ENCODE data around the gene RPL11.
"Not testable (repeated sequence)": the region's sequence is repeated elsewhere in the genome, so short reads cannot be mapped to it uniquely, and the experiment has no call there.

The RPL11 gene

DNA sequence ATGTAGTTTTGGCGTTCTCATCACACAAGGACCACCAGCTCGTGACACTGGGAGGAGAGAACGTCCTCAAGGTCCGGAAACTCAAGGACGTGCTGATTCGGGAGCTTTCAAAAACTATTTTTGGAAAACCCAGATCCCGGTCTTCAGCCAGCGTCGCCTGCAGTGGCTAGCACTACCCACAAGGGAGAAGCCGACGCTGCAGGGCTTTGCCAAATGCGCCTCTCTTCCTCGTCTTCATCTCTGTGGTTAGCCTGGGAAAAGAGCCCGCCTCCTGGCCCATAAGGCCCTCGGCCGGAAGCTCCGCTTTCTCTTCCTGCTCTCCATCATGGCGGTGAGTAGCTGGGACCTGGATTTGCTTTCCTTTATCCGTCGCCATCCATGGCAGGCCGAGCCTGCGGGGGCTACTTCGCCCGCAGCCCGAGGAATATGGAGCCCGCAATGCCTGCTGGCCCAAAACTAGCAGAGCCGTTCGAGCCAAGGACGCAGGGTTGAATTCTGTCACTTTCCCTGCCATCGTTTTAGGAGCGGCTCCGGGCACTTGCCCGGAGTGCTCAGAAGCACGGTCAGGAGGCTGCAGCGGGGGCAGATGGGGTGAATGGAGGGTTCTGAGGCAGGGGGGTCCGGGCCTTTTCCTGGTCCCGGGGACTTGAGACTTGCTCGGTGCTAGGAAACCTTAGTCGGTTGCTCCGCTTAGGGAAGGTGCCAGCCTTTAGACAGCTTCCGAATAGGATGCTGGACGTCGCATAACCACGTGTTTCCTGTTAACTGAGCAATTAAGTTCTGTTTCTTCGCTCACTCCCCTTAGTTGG, at the start of gene RPL11:
RPL11 (plus strand) TSS at position 308 of the 809 bp plus-strand sequence; CDS start at position 326, 18 bp downstream.
- DNase-seq: peak; percentile 78

DNA sequence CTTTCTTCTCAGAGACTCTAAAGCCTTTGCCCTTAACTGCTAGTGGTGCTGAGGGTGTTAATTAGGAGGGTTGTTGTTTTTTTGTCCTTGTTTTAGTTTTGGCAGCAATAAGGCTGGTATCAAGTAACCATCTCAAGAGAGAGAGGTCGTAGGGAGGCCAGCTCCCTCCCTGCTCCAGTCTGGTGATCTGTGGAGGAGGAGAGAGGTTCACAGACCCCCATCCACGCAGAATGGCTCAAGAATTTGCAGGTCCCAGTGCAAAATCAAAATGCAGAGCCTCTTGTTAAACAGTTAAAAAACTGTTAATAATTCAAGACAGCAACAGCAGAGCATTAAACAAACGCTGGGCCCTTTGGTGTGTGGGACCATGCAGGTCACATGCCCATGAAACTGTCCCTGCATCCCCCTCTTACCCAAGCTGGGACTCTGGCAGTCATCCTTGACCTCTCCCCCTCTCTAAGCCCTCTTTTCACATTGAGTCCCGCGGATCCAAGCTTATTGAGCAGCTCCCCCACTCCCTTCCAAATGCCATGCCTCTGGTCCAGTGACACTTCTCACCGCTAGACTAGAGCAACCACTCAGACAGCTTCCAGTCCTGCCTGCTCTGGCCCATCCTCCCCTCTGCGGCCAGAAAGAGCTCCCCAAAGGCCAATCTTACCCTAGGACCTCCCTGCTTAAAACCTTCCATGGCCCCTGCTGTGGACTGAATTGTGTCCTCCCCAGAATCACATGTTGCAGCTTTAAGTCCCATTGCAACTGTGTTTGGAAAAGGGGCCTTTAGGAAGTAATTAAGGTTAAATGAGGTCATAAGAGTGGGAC, 47.7 kb upstream of the RPL11 start:
- DNase-seq: no peak

DNA sequence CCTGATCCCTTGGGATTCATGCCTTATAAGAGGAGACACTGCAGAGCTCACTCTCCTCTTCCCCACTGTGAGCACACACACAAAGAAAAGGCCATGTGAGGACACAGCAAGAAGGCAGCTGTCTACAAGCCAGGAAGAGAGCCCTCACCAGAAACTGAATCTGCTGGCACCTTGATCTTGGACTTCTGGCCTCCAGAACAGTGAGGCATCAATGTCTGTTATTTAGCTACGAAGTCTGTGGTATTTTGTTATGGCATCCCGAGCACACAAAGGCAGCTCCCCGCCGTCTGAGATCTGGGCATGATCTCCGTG, 47.1 kb upstream of the RPL11 start:
- DNase-seq: no peak

DNA sequence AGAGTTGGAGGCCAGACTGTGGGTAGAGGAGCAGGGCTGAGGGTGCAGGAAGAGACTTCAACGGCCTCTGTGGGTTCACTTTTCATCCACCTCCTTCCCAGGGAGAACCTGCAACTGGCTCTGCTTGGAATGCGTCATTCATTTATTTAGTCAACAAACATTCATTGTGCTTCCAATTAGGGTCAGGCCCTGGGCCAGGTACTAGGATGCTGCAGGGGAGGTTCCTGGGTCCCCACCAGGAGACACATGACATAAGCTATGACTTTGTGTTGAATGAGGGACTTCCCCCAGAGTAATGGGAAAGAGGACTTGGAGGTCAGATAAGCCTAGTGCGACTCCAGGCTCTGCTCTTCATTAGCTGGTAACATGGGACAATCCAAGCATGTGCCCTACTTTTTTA, 46.3 kb upstream of the RPL11 start:
- DNase-seq: no peak

DNA sequence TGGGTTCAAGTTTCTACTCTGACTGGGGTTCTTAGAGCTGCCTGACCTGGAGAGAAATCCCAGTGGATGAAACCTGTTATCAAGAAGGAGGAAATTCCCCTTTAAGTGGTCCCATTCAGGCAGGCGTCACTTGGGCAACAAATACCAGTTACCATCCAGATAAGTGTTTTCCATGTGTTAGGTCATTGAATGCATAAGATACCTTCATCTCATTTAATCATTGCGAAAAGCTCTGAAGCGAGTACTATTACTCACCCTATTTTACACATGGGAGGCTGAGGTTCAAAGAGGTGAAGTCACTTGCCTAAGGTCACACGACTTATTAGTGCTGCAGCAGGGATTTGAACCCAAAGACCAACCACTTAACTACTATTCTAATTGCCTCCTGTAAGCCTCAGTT, 45.5 kb upstream of the RPL11 start:
- DNase-seq: no peak

DNA sequence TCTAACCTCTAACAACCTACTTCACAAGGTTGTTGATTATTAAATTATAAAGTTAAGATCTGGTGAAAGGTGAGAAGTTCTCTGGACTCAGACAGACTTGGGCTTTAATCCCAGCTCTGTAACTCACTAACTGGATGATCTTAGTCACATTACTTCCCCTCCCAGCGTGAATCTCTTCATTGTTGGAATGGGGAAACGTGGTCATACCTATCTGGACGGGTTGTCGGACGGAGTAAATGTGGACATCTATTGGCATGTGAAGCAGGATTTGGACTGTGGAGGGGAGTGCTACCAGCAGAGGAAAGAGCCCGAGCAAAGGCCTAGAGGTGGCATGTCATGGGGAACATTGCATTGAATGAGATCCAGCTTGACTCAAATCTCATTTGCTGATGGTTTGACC, 45.1 kb upstream of the RPL11 start:
- DNase-seq: no peak

DNA sequence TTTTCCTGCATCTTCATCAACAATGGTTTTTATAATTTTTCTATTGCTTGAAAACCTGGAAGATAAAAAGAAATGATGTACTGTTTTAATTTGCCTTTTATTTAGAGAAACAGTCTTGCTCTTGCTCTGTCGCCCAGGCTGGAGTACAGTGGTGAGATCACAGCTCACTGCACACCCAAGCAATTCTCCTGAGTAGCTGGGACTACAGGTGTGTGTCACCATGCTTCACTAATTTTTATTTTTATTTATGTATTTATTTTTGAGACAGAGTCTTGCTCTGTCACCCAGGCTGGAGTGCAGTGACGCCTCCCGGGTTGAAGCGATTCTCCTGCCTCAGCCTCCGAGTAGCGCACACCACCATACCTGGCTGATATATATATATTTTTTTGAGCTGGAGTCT, 43.0 kb upstream of the RPL11 start:
- no peak for DNase-seq

DNA sequence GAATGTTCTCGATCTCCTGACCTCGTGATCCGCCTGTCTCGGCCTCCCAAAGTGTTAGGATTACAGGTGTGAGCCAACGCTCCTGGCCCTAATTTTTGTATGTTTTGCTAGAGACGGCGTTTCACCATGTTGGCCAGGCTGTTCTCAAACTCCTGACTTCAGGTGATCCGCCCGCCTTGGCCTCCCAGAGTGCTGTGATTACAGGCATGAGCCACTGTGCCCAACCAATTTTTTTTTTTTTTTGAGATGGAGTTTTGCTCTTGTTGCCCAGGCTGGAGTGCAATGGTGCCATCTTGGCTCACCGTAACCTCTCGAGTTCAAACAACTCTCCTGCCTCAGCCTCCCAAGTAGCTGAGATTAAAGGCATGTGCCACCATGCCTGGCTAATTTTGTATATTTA, 42.4 kb upstream of the RPL11 start:
- DNase-seq: not testable (repeated sequence)

DNA sequence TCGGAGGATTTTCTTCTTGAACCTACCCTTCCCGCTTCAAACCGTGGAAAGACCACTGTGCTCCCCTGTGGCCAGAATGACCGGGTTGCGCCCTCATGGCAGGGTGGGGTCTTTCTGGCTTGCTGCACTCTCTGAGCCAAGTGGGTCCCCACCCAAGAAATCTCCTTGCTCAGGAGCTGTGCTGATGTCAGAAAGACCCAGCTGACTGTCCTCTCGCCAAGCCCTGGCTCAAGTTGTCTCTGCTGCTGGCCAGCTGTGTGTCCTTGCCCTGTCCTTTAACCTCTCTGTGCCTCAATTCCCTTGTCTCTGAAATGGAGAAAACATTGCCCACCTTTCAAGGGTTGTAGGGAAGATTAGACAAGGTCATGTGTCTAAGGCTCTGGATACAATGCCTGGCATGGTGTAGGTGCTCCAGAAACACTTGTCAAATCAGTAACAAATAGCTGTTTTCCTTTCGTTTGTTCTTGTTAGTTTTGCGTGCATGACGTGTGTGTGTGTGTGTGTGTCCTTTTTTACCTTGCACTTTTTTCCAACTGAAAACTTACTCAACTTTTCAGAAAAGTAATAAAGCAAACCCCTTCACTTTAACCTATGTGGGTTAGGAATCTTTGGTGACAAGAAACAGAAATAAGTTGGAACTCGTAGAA, 41.1 kb upstream of the RPL11 start:
- DNase-seq: no peak

DNA sequence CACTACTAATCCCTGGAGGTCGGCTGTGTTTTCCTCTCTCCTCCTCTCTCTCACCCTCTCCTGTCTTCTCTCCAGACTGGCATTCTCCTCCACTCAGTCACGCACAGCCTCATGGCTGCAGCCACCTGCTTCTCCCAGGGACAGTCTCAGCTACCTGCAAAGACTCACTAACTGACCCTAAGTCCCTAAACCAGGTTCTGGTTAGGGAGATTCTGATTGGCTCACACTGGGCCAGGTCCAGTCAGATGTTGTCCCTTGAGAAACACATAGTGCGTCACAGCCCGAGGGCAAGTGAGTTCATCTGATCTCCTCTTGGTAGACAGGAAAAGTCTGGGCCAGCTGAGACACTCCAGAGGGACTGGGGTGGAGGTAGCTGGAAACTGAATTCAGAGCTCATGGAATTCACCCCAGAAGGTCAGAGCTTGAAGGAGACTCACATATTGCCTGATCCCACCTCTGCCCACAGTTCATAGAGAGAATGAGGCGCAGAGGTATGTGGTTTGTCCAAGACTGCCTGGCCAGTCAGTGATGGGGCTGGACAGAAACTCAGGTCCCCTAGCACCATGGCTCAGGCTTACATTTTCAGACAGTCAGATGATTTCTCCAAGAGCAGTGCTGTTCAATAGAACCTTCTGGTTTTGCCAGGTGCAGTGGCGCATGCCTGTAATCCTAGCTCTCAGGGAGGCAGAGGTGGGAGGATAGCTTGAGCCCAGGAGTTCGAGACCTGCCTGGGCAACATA, 40.4 kb upstream of the RPL11 start:
- no peak for DNase-seq

DNA sequence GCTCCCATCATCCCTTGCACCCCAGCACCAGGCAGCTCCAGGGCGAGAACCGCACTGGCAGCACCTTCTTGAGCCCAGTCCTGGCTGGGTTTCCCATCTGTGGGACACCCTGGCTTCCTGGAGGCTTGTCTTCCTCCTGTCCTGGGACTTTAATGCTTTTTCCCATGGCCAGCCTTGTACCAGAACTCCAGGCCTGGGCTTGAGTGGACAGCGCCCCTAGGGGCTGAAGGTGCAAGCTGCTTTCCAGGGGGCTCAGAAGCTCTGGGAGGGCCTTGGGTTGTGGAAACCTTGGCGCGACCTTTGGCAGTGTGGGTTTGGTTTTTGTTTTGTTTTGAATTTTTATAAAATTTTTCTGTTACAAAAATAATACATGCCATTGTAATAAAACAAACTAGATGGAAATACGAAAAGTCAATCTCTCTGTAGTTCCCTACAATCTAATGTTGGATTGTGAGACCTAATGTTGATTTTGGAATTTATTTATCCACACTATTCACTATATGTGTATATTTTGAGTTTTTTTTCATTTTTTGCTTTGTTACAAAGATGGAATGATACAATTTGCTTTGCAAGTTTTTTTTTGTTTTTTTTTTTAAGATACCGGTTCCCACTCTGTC, 33.8 kb upstream of the RPL11 start:
- no peak for DNase-seq

DNA sequence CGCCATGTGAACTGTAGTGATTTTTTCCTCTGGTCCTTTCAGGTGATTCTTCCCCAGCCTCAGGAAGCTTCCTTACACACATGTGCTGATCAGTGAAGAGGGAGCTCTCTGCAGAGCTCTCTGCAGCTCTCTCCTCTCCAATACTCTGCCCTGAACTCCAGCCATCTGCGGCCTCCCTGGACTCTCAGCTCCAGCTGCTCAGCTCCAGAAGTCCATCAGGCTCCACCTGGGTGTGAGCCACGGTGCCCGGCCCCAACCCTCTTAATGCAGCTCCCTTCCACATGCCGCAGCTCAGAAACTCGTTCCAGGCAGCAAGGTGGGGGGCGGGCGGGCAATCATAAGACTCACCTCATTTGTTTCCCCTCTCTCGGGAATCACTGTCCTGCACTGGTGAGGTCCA, 30.9 kb upstream of the RPL11 start:
- no peak for DNase-seq

DNA sequence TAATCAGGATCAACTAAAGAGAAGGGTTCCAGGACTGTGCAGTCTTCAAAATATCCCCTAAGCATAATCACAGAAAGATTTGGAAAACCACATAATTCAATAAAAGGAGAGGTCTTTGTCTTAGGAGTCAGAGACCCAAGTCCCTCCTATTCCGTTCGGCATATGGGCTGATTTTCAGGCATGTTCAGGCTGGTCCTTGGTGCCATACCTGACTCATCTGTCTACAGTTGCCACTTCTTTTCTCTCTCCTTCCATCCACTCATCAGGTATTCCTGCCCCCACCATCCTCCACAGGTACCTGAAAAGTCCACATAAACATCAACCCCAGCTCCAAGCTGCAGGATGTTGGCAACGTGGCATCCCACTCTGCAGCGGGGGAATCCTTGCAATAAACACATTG, 29.7 kb upstream of the RPL11 start:
- no peak for DNase-seq

DNA sequence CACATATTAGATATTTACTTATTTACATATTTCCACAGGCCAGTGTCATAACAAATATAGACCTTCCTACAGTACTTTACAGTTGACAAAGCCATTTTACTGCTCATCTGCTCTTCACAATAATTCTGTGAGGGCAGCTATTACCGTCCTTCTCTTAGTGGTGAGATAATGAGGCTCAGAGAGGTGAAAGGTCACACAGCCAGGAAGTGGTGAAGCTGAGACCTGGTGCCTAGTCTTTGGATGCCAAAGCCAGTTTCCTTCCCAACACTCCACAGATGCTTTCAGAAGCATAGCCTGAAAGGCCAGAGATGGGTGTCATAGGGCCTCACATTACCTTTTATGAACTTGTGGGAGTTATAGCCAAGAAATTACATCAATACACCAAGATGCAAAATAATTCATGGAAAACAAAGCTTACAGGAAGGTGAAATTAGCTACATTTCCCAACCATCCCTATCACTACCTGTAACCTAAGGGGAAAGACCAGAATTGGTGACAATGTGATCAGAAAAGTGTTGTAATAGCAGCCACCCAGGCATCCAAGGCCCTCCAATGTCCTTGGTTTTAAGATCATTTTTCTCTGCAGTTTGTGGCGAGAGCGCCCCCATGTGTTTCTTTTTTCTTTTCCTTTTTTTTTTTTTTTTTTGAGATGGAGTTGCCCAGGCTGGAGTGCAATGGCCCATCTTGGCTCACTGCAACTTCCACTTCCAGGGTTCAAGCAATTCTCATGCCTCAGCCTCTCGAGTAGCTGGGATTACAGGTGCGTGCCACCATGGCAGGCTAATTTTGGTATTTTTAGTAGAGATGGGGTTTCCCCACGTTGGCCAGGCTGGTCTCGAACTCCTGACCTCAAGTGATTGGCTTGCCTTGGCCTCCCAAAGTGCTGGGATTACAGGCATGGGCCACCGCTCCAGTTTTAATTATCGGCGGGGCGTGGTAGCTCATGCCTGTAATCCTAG, 26.5 kb upstream of the RPL11 start:
- DNase-seq: no peak

DNA sequence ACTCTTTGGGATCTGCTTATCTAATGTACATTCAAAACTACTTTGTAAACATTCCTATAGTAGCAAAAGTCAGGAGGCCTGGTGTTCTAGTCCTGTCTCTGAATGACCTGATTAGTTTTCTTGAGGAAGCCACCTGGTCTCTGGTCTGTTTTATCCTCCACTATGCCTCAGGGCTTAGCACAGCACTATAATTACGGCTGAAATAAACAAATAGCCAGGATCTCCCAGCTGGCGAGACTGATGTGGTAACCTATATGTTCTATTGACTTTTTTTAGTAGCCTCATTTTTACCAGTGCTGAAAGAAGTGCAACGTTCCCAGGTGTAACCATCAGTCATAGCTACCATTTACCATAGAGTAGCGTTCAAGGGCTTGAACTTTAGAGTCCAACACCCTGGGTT, 24.2 kb upstream of the RPL11 start:
- no peak for DNase-seq

DNA sequence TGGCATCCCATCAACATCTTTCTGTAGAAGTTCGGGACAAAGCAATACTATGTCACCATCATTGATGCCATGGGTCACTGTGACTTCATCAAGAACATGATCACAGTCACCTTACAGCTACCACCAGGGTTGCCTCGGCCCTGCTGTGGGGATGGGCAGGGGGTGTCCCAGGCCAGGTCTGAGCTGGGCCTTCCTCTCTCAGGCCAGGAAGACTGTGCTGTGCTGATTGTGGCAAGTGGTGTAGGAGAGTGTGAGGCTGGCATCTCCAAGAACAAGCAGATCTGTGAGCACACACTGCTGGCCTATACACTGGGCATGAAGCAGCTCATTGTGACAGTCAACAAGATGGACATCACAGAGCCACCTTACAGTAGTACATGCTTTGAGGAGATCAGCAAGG, 20.9 kb upstream of the RPL11 start:
- no peak for DNase-seq

DNA sequence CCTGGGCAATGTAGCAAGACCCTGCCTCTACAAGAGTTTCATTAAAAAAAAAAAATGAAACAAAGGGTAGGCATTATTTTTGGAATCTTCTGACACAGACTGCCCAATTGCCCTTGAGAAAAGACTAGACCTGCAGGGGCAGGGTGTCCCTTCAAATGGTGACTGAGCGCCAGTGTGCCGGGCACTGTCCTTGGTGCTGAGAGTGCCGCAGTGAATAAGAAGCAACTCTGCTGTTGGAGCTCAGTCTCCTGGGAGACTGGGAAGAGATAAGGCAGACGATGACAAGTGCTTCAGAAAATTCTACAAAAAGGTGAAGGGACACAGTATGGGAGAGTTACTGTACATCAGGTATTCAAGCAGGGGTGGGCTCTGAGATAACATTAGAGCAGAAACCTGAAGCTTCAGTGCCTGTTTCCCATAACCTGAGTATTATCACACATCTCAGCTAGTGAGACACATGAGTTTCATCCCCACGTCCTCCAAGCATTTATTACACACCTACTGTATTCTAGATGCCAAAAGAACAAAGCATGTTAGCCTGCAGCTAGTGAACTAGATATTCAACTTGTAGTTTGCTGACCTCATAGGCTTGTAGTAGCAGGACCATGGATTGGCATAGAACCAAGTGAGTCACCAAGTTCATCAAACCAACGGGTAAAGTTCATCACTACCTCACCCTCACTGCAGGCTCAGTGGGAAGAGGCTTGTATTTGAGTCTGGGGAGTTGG, 18.4 kb upstream of the RPL11 start:
- DNase-seq: no peak

DNA sequence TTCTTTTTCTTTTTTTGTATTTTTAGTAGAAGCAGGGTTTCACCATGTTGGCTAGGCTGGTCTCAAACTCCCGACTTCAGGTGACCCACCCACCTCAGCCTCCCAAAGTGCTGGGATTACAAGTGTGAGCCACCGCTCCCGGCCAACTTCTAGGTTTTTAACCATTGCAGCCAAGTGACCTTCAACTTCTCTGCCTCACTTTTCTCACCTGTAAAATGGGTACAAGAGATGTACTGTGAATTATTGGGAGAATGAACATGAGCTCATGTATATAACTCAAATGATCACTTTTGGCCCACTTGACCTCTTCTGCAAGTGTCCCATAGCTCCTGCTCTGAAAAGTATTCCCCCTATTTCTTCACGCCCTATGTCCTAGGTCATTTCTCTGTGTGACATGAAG, 11.8 kb upstream of the RPL11 start:
- DNase-seq: no peak

DNA sequence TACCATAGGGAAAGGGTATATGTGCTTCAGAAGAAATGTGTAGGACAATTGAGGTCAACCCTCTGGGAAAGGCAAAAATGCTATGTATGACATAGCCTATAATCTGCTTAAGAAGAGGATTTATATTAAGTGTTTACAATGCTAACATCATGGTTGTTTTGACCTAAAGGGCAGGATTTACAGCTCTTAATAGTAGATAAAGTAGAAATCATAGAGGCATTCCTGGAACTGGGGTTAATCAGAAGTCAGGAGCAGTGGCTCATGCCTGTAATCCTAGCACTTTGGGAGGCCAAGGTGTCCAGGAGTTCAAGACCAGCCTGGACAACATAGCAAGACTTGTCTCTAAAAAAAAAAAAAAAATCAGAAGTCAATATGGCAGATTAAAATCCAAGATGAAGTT, 8.7 kb upstream of the RPL11 start:
- DNase-seq: no peak

DNA sequence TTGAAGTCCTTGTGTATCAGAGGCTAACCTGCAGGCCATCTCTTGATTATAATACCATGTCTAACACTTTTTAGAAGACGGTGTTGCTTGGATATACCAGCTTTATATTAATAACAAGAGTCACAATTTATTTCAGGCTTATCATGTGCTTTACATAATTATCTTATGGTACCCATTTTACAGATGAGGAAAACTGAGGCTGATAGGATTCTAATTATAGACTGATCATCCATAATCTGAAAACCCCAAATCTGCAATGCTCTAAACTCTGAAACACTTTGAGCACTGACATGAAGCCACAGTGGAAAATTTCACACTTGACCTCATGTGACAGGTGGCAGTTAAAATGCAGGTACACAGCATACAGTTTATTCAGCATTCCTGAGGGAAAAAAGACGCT, 7.2 kb upstream of the RPL11 start:
- no peak for DNase-seq

DNA sequence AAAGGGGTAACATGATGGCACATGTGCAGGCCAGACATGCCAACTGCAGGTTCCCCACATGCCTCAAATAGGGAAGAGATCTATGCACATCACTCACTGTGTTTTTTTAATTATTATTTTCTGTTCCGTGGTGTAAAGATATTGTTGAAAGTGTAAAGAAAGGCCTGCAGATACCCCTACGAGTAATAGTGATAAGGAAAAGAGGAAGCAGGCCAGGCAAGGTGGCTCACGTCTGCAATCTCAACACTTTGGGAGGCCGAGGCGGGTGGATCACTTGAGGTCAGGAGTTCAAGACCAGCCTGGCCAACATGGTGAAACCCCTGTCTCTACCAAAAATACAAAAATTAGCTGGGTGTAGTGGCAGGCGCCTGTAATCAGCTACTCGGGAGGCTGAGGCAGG, 6.4 kb upstream of the RPL11 start:
- DNase-seq: not testable (repeated sequence)
